Fibroblast of upper back skin (primary cell): ENCODE measurements around the gene WDPCP.
"Not testable (repeated sequence)": the region's sequence is repeated elsewhere in the genome, so short reads cannot be mapped to it uniquely, and the experiment has no call there.

ENCODE experiments used
- DNase-seq: peaks from one replicate; pipeline ENCODE4 v3.0.0-alpha.2; 2013

WDPCP gene

GRCh38 chr2:63436488-63436887 is 151.8 kb downstream of the WDPCP start:
- no peak for DNase-seq

GRCh38 chr2:63435070-63435469 is 153.2 kb downstream of the WDPCP start:
- no peak for DNase-seq

- no peak for DNase-seq
Observed at GRCh38 chr2:63434024-63435001, 154.0 kb downstream of the WDPCP start.

DNA sequence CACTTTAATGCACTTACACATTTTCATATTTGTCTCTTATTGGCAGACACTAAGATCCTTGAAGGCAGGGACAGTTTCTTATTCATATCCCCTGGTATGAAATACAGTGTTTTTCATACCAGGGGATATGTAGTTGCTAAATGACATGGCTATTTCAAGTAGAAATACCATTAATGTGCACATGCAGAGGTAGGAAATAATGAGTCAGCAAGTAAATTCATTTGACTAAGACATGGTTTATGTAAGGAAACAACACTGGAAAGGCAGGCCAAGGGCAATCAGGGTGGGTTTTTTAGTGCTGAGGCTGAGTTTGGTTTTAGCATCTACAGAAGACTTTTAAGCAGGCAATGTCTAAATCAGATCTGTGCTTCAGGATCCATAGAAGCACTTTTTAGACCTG is 155.9 kb downstream of the WDPCP start:
- peak; percentile 30 for DNase-seq

DNA sequence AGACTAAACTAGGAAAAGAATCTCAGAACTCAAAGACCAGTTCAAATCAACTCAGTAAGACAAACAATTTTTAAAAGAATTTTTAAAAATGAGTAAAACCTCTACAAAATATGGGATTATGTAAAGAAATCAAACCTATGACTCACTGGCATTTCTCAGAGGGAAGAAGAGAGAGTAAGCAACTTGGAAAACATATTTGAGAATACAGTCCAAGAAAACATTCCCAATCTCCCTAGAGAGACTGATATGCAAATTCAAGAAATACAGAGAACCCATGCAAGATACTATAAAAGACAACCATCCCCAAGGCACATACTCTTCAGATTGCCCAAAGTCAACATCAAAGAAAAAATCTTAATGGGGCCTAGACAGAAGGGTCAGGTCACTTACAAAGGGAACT is 162.7 kb downstream of the WDPCP start:
- DNase-seq = peak; percentile 42

DNA sequence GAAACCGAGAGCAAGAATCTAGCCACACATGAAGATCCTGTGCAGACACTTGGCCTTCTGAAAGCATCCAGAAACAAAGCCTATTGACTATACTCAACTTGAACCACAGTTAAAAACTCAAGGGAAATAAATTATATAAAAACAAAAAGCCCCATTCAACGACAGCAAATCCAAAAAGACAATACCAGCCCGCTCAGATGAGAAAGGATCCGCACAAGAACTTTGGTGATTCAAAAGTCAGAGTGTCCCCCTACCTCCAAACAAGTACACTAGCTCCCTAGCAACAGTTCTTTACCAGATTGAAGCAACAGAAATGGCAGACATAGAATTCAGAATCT is 163.2 kb downstream of the WDPCP start:
- no peak for DNase-seq

GRCh38 chr2:63424329-63425078 is 163.8 kb downstream of the WDPCP start:
- peak; percentile 26 for DNase-seq

DNA sequence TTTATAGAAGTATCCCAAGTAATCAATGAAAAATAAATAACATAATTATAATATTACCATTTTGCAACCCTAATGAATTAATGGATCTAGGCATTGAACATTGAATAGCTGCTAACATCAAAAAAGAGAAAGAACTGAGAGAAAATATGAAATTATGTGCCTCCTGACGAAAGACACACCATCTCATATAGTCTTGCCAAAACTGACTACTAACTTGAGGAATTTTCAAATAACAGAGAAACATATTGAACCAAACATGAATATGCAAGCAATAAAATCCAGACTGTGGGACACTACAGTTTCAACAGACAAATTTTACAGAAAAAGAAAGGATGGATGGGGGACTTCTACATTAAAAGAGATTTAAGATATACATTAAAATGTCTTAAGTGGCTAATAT is 165.7 kb downstream of the WDPCP start:
- no peak for DNase-seq

- no peak for DNase-seq
Observed at GRCh38 chr2:63408530-63408929, 179.7 kb downstream of the WDPCP start.

- DNase-seq = no peak
Observed at GRCh38 chr2:63406641-63407040, 181.6 kb downstream of the WDPCP start.

DNA sequence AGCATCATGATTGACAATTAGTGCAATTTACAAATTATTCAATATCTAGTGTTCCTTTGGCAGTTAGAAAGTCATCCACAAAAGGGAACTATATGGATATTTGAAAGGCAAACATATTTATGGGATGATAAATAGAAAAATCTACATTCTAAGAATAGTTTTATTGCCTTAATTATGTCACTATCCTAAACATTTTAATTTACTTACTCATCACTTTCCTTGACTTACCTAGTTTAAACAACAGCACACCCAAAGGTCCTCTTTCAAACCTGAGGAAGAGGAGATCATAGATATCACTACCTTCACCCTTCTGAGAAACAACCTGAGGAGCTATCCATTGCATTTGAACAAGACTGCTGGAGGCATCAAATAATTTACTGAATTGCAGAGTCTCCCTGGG is 184.5 kb downstream of the WDPCP start:
- no peak for DNase-seq

GRCh38 chr2:63402889-63403288 is 185.4 kb downstream of the WDPCP start:
- DNase-seq = not testable (repeated sequence)

GRCh38 chr2:63399156-63399555 is 189.1 kb downstream of the WDPCP start:
- no peak for DNase-seq

GRCh38 chr2:63379451-63379850 is 208.8 kb downstream of the WDPCP start:
- no peak for DNase-seq

DNA sequence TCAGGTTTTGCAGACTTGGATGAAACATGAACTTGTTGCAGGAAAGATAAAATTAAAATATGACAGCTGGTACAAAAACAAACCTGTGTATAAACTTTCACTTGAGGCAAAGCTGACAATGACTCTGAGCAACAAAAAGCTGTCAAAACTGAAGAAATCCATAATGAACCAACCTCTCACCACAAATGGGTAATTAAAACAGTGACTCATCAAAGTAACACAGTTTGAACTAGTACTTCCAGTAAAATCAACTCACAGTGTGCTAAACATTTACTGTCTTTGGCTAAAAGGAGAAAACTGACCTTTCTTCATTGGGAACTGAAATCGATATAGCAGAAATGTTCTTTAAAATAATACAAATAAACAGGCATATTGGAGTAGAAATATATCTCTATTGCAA is 209.7 kb downstream of the WDPCP start:
- DNase-seq = no peak

DNA sequence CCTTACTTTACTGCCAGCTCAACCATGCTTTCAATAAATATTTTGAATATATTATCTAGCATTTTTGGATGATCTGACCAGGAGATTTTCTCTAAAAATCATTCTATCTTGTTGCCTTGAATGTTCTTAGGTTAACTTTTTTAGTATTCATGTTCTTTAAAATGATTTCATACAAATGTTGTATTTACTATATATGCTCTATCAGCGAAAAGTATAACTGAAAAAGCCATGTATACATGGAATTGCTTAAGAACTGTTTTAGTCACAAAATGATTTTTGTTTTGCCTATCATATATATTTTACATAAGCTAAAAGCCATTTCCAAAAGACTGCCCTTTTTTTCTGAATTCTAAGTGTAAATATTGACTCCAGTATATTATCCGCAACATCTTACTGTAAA is 213.9 kb downstream of the WDPCP start:
- DNase-seq = no peak

- DNase-seq = no peak
Observed at GRCh38 chr2:63372549-63372948, 215.7 kb downstream of the WDPCP start.

DNA sequence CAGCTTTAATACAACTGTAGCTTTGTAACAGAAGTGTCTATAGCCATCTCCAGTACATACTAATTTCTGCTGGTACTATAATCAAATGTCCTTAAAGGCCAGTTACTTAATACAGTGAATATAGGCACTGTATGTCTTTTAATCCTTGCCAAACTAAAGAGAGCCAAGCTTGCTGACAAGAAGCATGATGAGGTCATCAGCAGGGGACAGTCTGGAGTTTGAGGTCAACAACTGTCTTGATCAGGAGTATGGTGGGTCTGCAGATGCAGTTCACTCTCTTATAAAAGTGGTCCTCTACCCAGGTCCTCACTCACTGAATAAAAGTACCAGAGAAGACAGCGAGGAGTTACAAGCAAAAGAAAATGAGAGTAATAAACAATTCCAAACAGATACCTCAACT is 219.1 kb downstream of the WDPCP start:
- DNase-seq = no peak

DNA sequence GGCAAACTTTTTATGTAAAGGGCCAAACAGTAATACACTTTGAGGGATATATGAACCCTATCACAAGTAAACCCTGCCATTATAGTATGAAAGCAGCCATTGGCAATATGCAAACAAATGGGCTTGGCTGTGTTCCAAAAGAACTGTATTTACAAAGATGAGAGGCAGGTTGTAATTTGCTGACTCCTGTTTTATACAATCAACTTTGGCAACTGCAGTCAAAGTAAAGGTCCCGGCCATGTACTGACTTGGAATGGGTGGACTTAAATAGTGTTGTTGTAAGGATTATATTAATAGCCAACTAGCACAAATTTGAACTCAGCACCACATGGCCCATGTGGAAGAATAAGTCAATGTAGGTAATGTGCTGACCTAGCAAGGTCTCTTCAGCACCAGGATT is 223.4 kb downstream of the WDPCP start:
- DNase-seq = no peak

- DNase-seq = not testable (repeated sequence)
Observed at GRCh38 chr2:63357722-63358121, 230.6 kb downstream of the WDPCP start.

GRCh38 chr2:63347361-63347760 is 240.9 kb downstream of the WDPCP start:
- no peak for DNase-seq

GRCh38 chr2:63346411-63346810 is 241.9 kb downstream of the WDPCP start:
- no peak for DNase-seq

DNA sequence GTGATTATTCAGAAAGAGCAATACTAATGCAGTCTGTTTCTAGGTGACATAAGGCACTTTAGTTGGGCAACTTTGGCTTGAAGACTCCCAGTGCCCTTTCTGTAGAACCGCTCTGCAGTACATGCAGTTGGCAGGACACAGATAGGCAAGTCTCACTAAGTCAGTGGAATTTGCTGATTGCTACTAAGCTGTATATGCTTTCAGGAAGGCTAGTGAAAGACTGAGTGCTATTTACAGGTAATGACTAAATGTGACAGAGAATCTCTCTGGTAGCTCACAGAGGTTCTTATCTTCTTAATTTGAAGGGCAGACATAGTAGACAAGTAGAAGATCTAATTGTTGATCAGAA is 243.0 kb downstream of the WDPCP start:
- no peak for DNase-seq

DNA sequence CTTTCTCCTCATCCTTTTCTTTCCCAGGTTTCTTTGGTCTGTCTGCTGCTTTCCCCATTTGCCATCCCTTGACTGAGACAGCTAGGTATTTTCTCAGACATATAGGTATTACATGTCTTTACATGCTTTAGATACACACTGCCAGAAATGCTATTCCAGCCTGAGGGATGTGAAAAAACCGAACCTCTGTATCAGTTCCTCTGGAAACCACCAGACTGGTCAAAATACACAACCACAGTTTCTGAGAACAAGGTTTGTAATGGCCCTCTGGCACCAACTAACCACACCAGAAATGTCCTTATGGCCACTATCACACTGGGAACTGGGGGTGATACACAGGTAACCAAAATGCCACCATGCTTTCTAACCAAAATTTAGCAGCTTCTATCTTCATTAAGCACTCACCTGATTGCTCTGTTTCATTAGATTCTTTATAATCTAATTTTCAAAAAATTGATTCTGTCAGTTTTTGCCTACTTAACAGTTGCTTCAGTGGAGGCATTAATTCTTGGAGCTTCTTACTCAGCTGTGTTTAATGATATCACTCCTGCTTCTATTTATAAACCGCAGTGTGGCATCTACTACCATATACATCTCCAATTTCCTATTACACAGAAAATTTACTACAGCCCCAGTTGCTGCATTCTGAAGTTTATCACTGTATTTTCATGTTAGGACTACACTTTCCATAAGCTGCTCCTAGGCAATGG is 243.5 kb downstream of the WDPCP start:
- no peak for DNase-seq
